Measurements from ENCODE around the gene RBM23. TPM values are rescaled to one million over a fixed set of nuclear protein-coding genes. Genes with fewer than 3 reads are reported as not detected.
A peak's percentile ranks its signal among the peaks of the same experiment; 100 is the strongest.

Gene RBM23
- total and polyA plus RNA-seq, 9 of the 15 experiments (the other 6 are each of a cell fraction or from before 2014, with no cell fraction given): 46.0 to 102 (median 58.5) TPM

DNA sequence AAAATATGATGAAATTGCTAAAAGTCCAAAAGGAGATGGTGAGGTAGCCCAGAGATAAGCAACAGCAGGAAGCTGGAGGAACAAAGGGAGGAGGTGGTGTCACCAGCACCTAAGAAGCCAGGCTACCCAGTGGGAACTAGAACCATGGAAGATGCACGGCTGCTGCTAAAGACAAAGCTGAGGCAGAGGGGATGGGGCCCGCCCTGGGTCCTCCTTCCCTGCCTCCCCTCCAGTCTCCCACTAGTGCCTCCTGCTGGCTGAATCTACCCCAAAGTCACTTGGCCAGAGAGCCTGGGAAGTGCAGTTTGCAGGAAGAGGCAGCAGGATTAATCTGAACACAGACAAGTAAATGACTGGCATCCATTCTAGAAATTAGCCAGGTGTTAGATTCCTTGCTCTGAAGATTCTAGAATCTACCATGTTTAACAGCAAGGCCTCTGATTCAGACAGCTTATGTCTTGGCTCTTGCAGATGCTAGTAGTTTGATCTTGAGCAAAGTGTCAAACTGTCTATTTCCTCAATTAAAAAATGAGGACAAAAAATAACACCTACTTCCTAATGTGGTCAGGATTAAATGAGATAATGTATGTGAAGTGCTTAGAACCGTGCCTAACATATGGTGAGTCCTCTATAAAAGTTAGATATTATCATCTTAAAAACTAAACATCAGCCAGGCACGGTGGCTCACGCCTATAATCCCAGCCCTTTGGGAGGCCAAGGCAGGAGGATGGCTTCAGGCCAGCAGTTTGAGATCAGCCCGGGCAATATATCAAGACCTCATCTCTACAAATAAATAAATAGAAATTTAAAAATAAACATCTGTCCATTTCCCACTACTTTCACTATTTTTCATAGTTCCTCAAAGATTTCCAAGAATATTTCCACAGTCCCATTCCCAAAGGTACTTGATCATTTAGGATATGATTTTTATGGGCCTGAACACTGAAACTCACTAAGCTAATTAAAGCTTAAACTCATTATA is 53.2 kb downstream of the RBM23 start:
- no peaks in the 10 kb centered on the region for H3K9me3 ChIP-seq (replicated peaks; ENCODE audit: control insufficient read depth, insufficient read depth, low read depth, low read length)
- no peaks in the 10 kb centered on the region for H3K27me3 ChIP-seq (ENCODE audit: control insufficient read depth in 2 of 2, insufficient read depth in 2 of 2, low read length in 2 of 2)
- WGBS (ENCODE audit: insufficient coverage, low coverage, missing lambda C conversion rate): 24% methylated on average over 6 of the region's 6 CpGs
- peak; percentile 92 for ATAC-seq
- H3K9me1 ChIP-seq (ENCODE audit: control insufficient read depth, insufficient read depth, low read length): no peaks in the 10 kb centered on the region
- H4K20me1 ChIP-seq (replicated peaks; ENCODE audit: control insufficient read depth, insufficient read depth, low read length): no peaks in the 10 kb centered on the region
- intact Hi-C loops (cut with micrococcal nuclease) (no loop called here), in situ Hi-C loops (cut with MboI) (no loop called here)
- H3K4me1 ChIP-seq (replicated peaks in 1 of 2; ENCODE audit: control insufficient read depth in 2 of 2, insufficient read depth in 2 of 2, low read length in 2 of 2): peaks cover 14 to 20% of the 10 kb centered on the region in 2 experiments
- peak; percentile 48 to 72 (median 62) for DNase-seq (ENCODE audit: extremely low read depth in 1 of 4, low spot score in 3 of 4)
- peak overlapping the region; percentile 5; the same call in 1 of the 2 replicates for H3K4me2 ChIP-seq (ENCODE audit: insufficient read depth, low read length)
- no peak overlapping the region for H3K27ac ChIP-seq (ENCODE audit: extremely low read depth, low read depth, low read length)
- CTCF ChIA-PET (ENCODE audit: low intra/inter-chr PET ratio): interaction anchor here (0.8 to 1.3 kb wide), 3 partner anchors 42 to 309 kb away, joined by 4 to 5 read pairs (median 4); no protein-coding TSS in a partner anchor
- no peaks in the 10 kb centered on the region for H3K36me3 ChIP-seq (ENCODE audit: control insufficient read depth, insufficient read depth, low read length)
- peak overlapping the region; percentile 56 for H2AFZ ChIP-seq (ENCODE audit: low read depth, low read length)
- H3K79me2 ChIP-seq (ENCODE audit: control insufficient read depth, insufficient read depth, low read length): no peaks in the 10 kb centered on the region
- BruUV-seq (replicated peaks): no TSS peak
- POLR2A ChIA-PET: interaction anchor here (0.7 to 1.1 kb wide), 3 partner anchors 8 to 93 kb away, joined by 3 to 4 read pairs (median 3); no protein-coding TSS in a partner anchor
- FAIRE-seq: no peak
- H3K4me3 ChIP-seq: no peak overlapping the region
- no peak overlapping the region; a peak in 1 of 4 replicates for H3K9ac ChIP-seq (ENCODE audit: insufficient read depth in 1 of 2, low read depth in 2 of 2, low read length in 2 of 2)
- TF ChIP-seq BDP1 (IDR thresholded peaks at IDR 0.05; ENCODE audit: insufficient read depth, insufficient read length) (no peak), MED1 (CRISPR knock-in tag; IDR thresholded peaks at IDR 0.05; ENCODE audit: borderline replicate concordance) (no peak), E2F6 (IDR thresholded peaks at IDR 0.05; ENCODE audit: borderline replicate concordance in 1 of 2, extremely low read depth in 1 of 2, insufficient read depth in 1 of 2, insufficient read length in 1 of 2, low read depth in 1 of 2, low read length in 1 of 2, poor library complexity in 1 of 2, severe bottlenecking in 1 of 2) (no peak), SPI1 (IDR thresholded peaks at IDR 0.05; ENCODE audit: borderline replicate concordance, low read depth, low read length) (0 out of 2 replicates have a peak, but pooled peaks have one; percentile 12), ADNP (tag; IDR thresholded peaks at IDR 0.05) (peak; percentile 42; the same call in 1 of the 2 replicates), NFIX (CRISPR knock-in tag; IDR thresholded peaks at IDR 0.05; ENCODE audit: low read depth) (no peak), FOSL1 (tag; conservative IDR thresholded peaks at IDR 0.05) (no peak), NUFIP1 (IDR thresholded peaks at IDR 0.05; ENCODE audit: partially characterized antibody) (no peak), ZSCAN32 (CRISPR knock-in tag; IDR thresholded peaks at IDR 0.05) (no peak), STAT5B (CRISPR knock-in tag; IDR thresholded peaks at IDR 0.05) (no peak), XRCC5 (IDR thresholded peaks at IDR 0.05; ENCODE audit: low read depth, low read length) (0 out of 2 replicates have a peak, but pooled peaks have one; percentile 43), ESRRA (IDR thresholded peaks at IDR 0.05; ENCODE audit: borderline replicate concordance, low read depth) (no peak), DPF2 (IDR thresholded peaks at IDR 0.05) (no peak), HEY1 (CRISPR knock-in tag; IDR thresholded peaks at IDR 0.05; ENCODE audit: borderline replicate concordance) (no peak)
- TF ChIP-seq, protein P1, sequence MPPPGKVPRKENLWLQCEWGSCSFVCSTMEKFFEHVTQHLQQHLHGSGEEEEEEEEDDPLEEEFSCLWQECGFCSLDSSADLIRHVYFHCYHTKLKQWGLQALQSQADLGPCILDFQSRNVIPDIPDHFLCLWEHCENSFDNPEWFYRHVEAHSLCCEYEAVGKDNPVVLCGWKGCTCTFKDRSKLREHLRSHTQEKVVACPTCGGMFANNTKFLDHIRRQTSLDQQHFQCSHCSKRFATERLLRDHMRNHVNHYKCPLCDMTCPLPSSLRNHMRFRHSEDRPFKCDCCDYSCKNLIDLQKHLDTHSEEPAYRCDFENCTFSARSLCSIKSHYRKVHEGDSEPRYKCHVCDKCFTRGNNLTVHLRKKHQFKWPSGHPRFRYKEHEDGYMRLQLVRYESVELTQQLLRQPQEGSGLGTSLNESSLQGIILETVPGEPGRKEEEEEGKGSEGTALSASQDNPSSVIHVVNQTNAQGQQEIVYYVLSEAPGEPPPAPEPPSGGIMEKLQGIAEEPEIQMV (tag; conservative IDR thresholded peaks at IDR 0.05; ENCODE audit: low read depth): no peak
- TF ChIP-seq, protein P2, sequence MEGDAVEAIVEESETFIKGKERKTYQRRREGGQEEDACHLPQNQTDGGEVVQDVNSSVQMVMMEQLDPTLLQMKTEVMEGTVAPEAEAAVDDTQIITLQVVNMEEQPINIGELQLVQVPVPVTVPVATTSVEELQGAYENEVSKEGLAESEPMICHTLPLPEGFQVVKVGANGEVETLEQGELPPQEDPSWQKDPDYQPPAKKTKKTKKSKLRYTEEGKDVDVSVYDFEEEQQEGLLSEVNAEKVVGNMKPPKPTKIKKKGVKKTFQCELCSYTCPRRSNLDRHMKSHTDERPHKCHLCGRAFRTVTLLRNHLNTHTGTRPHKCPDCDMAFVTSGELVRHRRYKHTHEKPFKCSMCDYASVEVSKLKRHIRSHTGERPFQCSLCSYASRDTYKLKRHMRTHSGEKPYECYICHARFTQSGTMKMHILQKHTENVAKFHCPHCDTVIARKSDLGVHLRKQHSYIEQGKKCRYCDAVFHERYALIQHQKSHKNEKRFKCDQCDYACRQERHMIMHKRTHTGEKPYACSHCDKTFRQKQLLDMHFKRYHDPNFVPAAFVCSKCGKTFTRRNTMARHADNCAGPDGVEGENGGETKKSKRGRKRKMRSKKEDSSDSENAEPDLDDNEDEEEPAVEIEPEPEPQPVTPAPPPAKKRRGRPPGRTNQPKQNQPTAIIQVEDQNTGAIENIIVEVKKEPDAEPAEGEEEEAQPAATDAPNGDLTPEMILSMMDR (IDR thresholded peaks at IDR 0.05 in 2 of 3, conservative IDR thresholded peaks at IDR 0.05 in 1 of 3; ENCODE audit: insufficient read depth in 2 of 3, low read depth in 1 of 3, low read length in 3 of 3): peak; percentile 69 to 84 (median 75)

Data from K562 (cell line).